CD1c-positive myeloid dendritic cell (primary cell): Measurements from ENCODE around the gene RGS3.

Experiments
- DNase-seq: peaks from one replicate; pipeline ENCODE4 v3.0.0-alpha.2; 2016; ENCODE audit errors: extremely low spot score

Gene RGS3

GRCh38 chr9:113618836-113619490, 155.4 kb downstream of the RGS3 start:
- DNase-seq, result no peak

- no peak for DNase-seq
Measured at GRCh38 chr9:113619491-113620376, 156.2 kb downstream of the RGS3 start.

- DNase-seq, result no peak
Measured at GRCh38 chr9:113620377-113621161, 157.0 kb downstream of the RGS3 start.

GRCh38 chr9:113621309-113621791, 157.8 kb downstream of the RGS3 start:
- DNase-seq, result no peak

- DNase-seq, result no peak
Measured at GRCh38 chr9:113621980-113622379, 158.5 kb downstream of the RGS3 start.

- DNase-seq, result peak; percentile 73
Measured at GRCh38 chr9:113622600-113623400, 159.3 kb downstream of the RGS3 start.

- DNase-seq, result no peak
Measured at GRCh38 chr9:113623851-113624485, 160.4 kb downstream of the RGS3 start.

- no peak for DNase-seq
Measured at GRCh38 chr9:113624721-113625120, 161.2 kb downstream of the RGS3 start.

GRCh38 chr9:113625486-113625885, 162.0 kb downstream of the RGS3 start:
- DNase-seq, result no peak

- no peak for DNase-seq
Measured at GRCh38 chr9:113626735-113627495, 163.4 kb downstream of the RGS3 start.

- DNase-seq, result no peak
Measured at GRCh38 chr9:113628621-113629020, 165.1 kb downstream of the RGS3 start.

- DNase-seq, result peak; percentile 3
Measured at GRCh38 chr9:113630386-113631136, 167.0 kb downstream of the RGS3 start.

GRCh38 chr9:113631137-113631765, 167.7 kb downstream of the RGS3 start:
- no peak for DNase-seq

- DNase-seq, result no peak
Measured at GRCh38 chr9:113631871-113632665, 168.5 kb downstream of the RGS3 start.

GRCh38 chr9:113632776-113633590, 169.5 kb downstream of the RGS3 start:
- peak; percentile 44 for DNase-seq

- peak; percentile 12 for DNase-seq
Measured at GRCh38 chr9:113633782-113634595, 170.5 kb downstream of the RGS3 start.
